Measurements from ENCODE around the gene THRB. TPM values are rescaled to one million over a fixed set of nuclear protein-coding genes. Genes with fewer than 3 reads are reported as not detected.

Gene THRB
- total RNA-seq, 1 experiment from 2014 or later, result 13.5 TPM

DNA sequence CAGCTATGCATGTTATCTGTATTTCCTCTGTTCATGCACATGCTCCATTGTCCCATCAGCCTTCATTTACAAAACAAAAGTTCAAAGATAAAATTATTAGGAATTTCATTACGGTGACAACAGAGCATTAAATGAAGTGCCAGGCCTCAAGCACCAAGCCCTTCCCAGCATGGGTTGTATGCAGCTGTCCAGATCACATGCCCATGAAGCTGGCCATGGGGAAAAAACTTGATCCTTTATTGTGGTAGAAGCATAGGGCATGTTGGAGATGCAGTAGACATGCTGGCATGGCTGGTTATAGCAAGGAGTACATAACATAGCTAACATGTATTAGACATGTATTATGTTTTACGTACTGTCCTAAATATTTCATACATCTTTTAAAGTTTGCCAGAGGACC is 4.1 kb upstream of the THRB start:
- H3K9me3 Mint-ChIP-seq (ENCODE audit: low read depth, unreplicated experiment), result no peaks in the 10 kb centered on the region
- DNase-seq, result no peak
- H3K4me3 Mint-ChIP-seq (ENCODE audit: low read depth, unreplicated experiment), result no peak overlapping the region
- intact Hi-C loops (cut with micrococcal nuclease; ENCODE audit: unreplicated experiment), result no loop called here
- BruUV-seq (replicated peaks), result no TSS peak
- TF ChIP-seq, protein P1, sequence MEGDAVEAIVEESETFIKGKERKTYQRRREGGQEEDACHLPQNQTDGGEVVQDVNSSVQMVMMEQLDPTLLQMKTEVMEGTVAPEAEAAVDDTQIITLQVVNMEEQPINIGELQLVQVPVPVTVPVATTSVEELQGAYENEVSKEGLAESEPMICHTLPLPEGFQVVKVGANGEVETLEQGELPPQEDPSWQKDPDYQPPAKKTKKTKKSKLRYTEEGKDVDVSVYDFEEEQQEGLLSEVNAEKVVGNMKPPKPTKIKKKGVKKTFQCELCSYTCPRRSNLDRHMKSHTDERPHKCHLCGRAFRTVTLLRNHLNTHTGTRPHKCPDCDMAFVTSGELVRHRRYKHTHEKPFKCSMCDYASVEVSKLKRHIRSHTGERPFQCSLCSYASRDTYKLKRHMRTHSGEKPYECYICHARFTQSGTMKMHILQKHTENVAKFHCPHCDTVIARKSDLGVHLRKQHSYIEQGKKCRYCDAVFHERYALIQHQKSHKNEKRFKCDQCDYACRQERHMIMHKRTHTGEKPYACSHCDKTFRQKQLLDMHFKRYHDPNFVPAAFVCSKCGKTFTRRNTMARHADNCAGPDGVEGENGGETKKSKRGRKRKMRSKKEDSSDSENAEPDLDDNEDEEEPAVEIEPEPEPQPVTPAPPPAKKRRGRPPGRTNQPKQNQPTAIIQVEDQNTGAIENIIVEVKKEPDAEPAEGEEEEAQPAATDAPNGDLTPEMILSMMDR (IDR thresholded peaks at IDR 0.05; ENCODE audit: unreplicated experiment), result no peak
- H3K36me3 Mint-ChIP-seq (ENCODE audit: insufficient read depth, unreplicated experiment), result peaks cover 22% of the 10 kb centered on the region
- CTCF ChIA-PET, result interaction anchor here (0.5 kb wide), 1 partner anchor 983 kb away, joined by 4 read pairs; no protein-coding TSS in a partner anchor
- H3K27ac Mint-ChIP-seq (ENCODE audit: unreplicated experiment), result no peak overlapping the region
- no peaks in the 10 kb centered on the region for H3K27me3 Mint-ChIP-seq (ENCODE audit: unreplicated experiment)
- peaks cover 25% of the 10 kb centered on the region for H3K4me1 Mint-ChIP-seq (ENCODE audit: low read depth, unreplicated experiment)

DNA sequence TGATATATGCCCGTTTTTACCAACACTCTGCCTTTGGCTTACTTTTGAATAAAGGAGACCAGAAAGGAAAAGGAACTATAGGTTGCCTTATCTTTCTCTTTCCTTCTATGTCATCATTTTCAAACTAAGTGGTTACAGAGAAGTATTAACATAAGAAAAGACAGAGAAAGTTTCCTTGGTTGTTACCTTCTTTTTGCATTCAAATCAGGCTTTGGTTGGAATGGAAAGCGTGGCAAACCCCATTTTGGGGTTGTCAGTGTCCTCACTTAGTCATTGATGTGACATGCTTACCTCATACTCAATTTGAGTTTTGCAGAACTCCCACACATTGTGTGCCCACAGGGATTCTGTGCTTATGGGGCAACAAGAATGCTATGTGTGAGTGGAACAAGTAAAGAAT is 3.7 kb upstream of the THRB start:
- Mint-ChIP-seq H3K9me3 (ENCODE audit: low read depth, unreplicated experiment) (no peaks in the 10 kb centered on the region), H3K4me1 (ENCODE audit: low read depth, unreplicated experiment) (peaks cover 25% of the 10 kb centered on the region), H3K27ac (ENCODE audit: unreplicated experiment) (no peak overlapping the region), H3K4me3 (ENCODE audit: low read depth, unreplicated experiment) (no peak overlapping the region), H3K27me3 (ENCODE audit: unreplicated experiment) (no peaks in the 10 kb centered on the region), H3K36me3 (ENCODE audit: insufficient read depth, unreplicated experiment) (peaks cover 25% of the 10 kb centered on the region)
- TF ChIP-seq, protein P1 (IDR thresholded peaks at IDR 0.05; ENCODE audit: unreplicated experiment), result no peak
- no TSS peak for BruUV-seq (replicated peaks)
- intact Hi-C loops (cut with micrococcal nuclease; ENCODE audit: unreplicated experiment), result no loop called here
- CTCF ChIA-PET, result interaction anchor here (0.5 kb wide), 1 partner anchor 984 kb away, joined by 4 read pairs; no protein-coding TSS in a partner anchor
- DNase-seq, result no peak

- H3K27me3 Mint-ChIP-seq (ENCODE audit: unreplicated experiment), result no peaks in the 10 kb centered on the region
- TF ChIP-seq, protein P1 (IDR thresholded peaks at IDR 0.05; ENCODE audit: unreplicated experiment), result no peak
- H3K36me3 Mint-ChIP-seq (ENCODE audit: insufficient read depth, unreplicated experiment), result peaks cover 25% of the 10 kb centered on the region
- CTCF ChIA-PET, result interaction anchor here (1.7 kb wide), 1 partner anchor 101 kb away, joined by 5 read pairs; no protein-coding TSS in a partner anchor
- H3K4me1 Mint-ChIP-seq (ENCODE audit: low read depth, unreplicated experiment), result peaks cover 22% of the 10 kb centered on the region
- BruUV-seq (replicated peaks), result no TSS peak
- H3K27ac Mint-ChIP-seq (ENCODE audit: unreplicated experiment), result no peak overlapping the region
- intact Hi-C loops (cut with micrococcal nuclease; ENCODE audit: unreplicated experiment), result loop anchor here (2.0 kb wide), 1 partner anchor 85 kb away; no protein-coding TSS in a partner anchor
- no peak overlapping the region for H3K4me3 Mint-ChIP-seq (ENCODE audit: low read depth, unreplicated experiment)
- DNase-seq, result no peak
- H3K9me3 Mint-ChIP-seq (ENCODE audit: low read depth, unreplicated experiment), result no peaks in the 10 kb centered on the region
Observed at GRCh38 chr3:24497942-24498341, 3.3 kb upstream of the THRB start.

DNA sequence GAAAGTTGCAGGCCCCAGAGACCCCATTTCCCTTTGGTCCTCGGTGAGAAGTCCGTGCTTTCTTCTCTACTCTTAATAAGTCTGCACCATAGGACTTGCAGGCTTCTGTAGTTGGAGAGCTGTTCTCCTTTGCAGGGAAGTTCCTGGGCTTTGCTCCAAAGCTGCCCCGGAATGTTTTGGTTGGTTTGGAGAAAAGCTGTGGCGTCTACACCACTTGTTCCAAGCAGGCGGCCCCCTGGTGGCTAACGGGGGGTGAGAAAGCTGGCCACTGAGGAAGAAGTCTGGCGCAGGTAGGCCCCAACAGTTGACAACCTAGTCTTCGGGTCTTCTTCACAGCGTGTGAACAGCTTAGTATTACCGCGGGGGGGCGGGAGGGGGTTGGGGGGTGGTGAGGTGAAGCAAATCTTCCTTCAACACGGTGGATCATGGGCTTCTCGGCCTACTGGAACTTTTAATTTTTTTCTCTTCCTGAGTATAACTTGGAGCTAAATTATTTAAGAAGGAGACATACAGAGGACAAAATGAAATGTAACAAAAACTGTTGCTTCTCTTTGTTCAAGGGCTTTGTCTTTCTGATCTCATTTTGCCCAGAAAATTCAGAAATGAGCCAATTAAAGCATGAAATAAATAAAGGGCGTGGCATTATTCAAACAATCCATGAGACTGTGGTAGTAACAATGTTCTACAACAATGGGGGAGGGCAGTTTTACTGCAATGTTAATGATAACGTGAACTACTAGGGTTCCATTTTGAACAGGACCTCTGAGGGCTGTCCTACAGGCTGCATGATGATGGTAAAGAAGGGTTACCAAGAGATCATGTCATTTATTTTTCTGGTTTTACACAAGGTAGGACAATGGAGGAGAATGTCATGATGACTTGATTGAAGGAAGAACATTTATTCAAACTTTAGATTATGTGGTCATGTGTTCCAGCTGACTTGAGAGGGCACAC is 2.2 kb upstream of the THRB start:
- intact Hi-C loops (cut with micrococcal nuclease; ENCODE audit: unreplicated experiment), result loop anchor here (1.0 to 2.0 kb wide), 2 partner anchors 86 to 233 kb away; no protein-coding TSS in a partner anchor
- no TSS peak for BruUV-seq (replicated peaks)
- no peaks in the 10 kb centered on the region for H3K27me3 Mint-ChIP-seq (ENCODE audit: unreplicated experiment)
- peak overlapping the region; percentile 97 for H3K4me3 Mint-ChIP-seq (ENCODE audit: low read depth, unreplicated experiment)
- peak overlapping the region; percentile 90 for H3K27ac Mint-ChIP-seq (ENCODE audit: unreplicated experiment)
- DNase-seq, result peak; percentile 90
- H3K36me3 Mint-ChIP-seq (ENCODE audit: insufficient read depth, unreplicated experiment), result peaks cover 25% of the 10 kb centered on the region
- peaks cover 23% of the 10 kb centered on the region for H3K4me1 Mint-ChIP-seq (ENCODE audit: low read depth, unreplicated experiment)
- H3K9me3 Mint-ChIP-seq (ENCODE audit: low read depth, unreplicated experiment), result no peaks in the 10 kb centered on the region
- TF ChIP-seq, protein P1 (IDR thresholded peaks at IDR 0.05; ENCODE audit: unreplicated experiment), result peak; percentile 52
- CTCF ChIA-PET, result interaction anchor here (0.7 to 1.9 kb wide), 8 partner anchors 24 to 311 kb away, joined by 3 to 9 read pairs (median 5); no protein-coding TSS in a partner anchor

Measured in Calu3 (cell line).